Trophoblast cell (in vitro differentiated cells and primary cell): ENCODE data around the gene STON1.

ENCODE experiments used
- DNase-seq, 2 donors: peaks; one replicate each; pipeline ENCODE4 v3.0.0-alpha.2; 2016
- H2AFZ ChIP-seq: 2 replicates; pipeline ENCODE4 v1.6.1; 2013; ENCODE audit warnings: low read length, moderate library complexity, mild to moderate bottlenecking; ENCODE audit not compliant: insufficient read depth, poor library complexity
- H2AK5ac ChIP-seq: 2 replicates; pipeline ENCODE4 v1.6.1; 2013; ENCODE audit warnings: mild to moderate bottlenecking, low read length
- H2BK120ac ChIP-seq: 2 replicates; pipeline ENCODE4 v1.6.1; 2013; ENCODE audit warnings: low read length, mild to moderate bottlenecking, moderate library complexity; ENCODE audit not compliant: insufficient read depth, poor library complexity
- H2BK12ac ChIP-seq: 2 replicates; pipeline ENCODE4 v1.6.1; 2013; ENCODE audit warnings: mild to moderate bottlenecking, low read length, moderate library complexity
- H2BK5ac ChIP-seq: 2 replicates; pipeline ENCODE4 v1.6.1; 2013; ENCODE audit warnings: low read length, low read depth, moderate library complexity, mild to moderate bottlenecking; ENCODE audit not compliant: poor library complexity
- H3K14ac ChIP-seq: 2 replicates; pipeline ENCODE4 v1.6.1; 2013; ENCODE audit warnings: mild to moderate bottlenecking, low read length
- H3K18ac ChIP-seq: 2 replicates; pipeline ENCODE4 v1.6.1; 2013; ENCODE audit warnings: mild to moderate bottlenecking, low read length
- H3K23ac ChIP-seq: 2 replicates; pipeline ENCODE4 v1.6.1; 2013; ENCODE audit warnings: low read length
- H3K27ac ChIP-seq: 2 replicates; pipeline ENCODE4 v1.5.1; 2013; ENCODE audit warnings: low read depth, mild to moderate bottlenecking, inconsistent platforms, low read length, moderate library complexity
- H3K27me3 ChIP-seq: 2 replicates; pipeline ENCODE4 v1.6.1; 2013; ENCODE audit warnings: inconsistent platforms, mild to moderate bottlenecking, low read length, moderate library complexity; ENCODE audit not compliant: insufficient read depth
- H3K36me3 ChIP-seq, 2 experiments: 1 replicate in 1 of 2; 2 replicates in 1 of 2; pipeline ENCODE4 v1.6.1; 2013; ENCODE audit warnings: low read length in 2 of 2, mild to moderate bottlenecking in 2 of 2, moderate library complexity in 1 of 2; ENCODE audit not compliant: insufficient read depth in 2 of 2, control insufficient read depth in 1 of 2
- H3K4ac ChIP-seq: 2 replicates; pipeline ENCODE4 v1.6.1; 2013; ENCODE audit warnings: low read depth, mild to moderate bottlenecking, low read length, moderate library complexity
- H3K4me1 ChIP-seq, 2 experiments: 1 replicate in 1 of 2; 2 replicates in 1 of 2; pipeline ENCODE4 v1.6.1; 2013; ENCODE audit warnings: low read length in 2 of 2, mild to moderate bottlenecking in 2 of 2, moderate library complexity in 1 of 2; ENCODE audit not compliant: insufficient read depth in 2 of 2, control insufficient read depth in 1 of 2
- H3K4me2 ChIP-seq: 2 replicates; pipeline ENCODE4 v1.6.1; 2013; ENCODE audit warnings: inconsistent platforms, mild to moderate bottlenecking, low read length, moderate library complexity
- H3K4me3 ChIP-seq: 2 replicates; pipeline ENCODE4 v1.5.1; 2013; ENCODE audit warnings: mild to moderate bottlenecking, low read depth, low read length, inconsistent platforms
- H3K79me1 ChIP-seq: one replicate; pipeline ENCODE4 v1.6.1; 2013; ENCODE audit warnings: low read length
- H3K79me2 ChIP-seq: 2 replicates; pipeline ENCODE4 v1.6.1; 2013; ENCODE audit warnings: low read length, mild to moderate bottlenecking; ENCODE audit not compliant: control insufficient read depth, insufficient read depth, poor library complexity
- H3K9ac ChIP-seq: 2 replicates; pipeline ENCODE4 v1.6.1; 2013; ENCODE audit warnings: mild to moderate bottlenecking, low read length
- H3K9me3 ChIP-seq: 2 replicates; pipeline ENCODE4 v1.6.1; 2013; ENCODE audit warnings: low read depth, mild to moderate bottlenecking, control low read depth, inconsistent platforms, low read length; ENCODE audit not compliant: insufficient read depth
- H4K12ac ChIP-seq: 2 replicates; pipeline ENCODE4 v1.6.1; 2013; ENCODE audit warnings: low read depth, mild to moderate bottlenecking, low read length, moderate library complexity
- H4K8ac ChIP-seq: 2 replicates; pipeline ENCODE4 v1.6.1; 2013; ENCODE audit warnings: low read depth, mild to moderate bottlenecking, low read length, moderate library complexity
- H4K91ac ChIP-seq: one replicate; pipeline ENCODE4 v1.6.1; 2013; ENCODE audit warnings: low read depth, mild to moderate bottlenecking, low read length, moderate library complexity
- WGBS: extraction: QIAGEN DNeasy Blood & Tissue Kit; methylation state at CpG from one replicate; pipeline ENCODE4 v1.1.7; 2013; ENCODE audit warnings: missing lambda C conversion rate; ENCODE audit not compliant: insufficient read length, insufficient coverage; ENCODE audit errors: extremely low coverage; 5-methylcytosine and 5-hydroxymethylcytosine counted together

Gene STON1

GRCh38 chr2:48587560-48587959 is 57.6 kb downstream of the STON1 start:
- no peak overlapping the region for H3K4me3 ChIP-seq
- H3K4ac ChIP-seq: no peak overlapping the region
- peak overlapping the region; percentile 39 for H4K91ac ChIP-seq
- peaks cover 9% of the 10 kb centered on the region for H3K79me1 ChIP-seq
- H2AFZ ChIP-seq: no peak overlapping the region
- no CpG with 5 or more reads among the region's 5 CpGs for WGBS
- peaks cover 29% of the 10 kb centered on the region in 2 experiments for H3K4me1 ChIP-seq
- peak overlapping the region; percentile 26 for H2AK5ac ChIP-seq
- H3K18ac ChIP-seq: peak overlapping the region; percentile 59
- H4K8ac ChIP-seq: peak overlapping the region; percentile 58
- no peak overlapping the region for H3K9ac ChIP-seq
- peak overlapping the region; percentile 36 for H2BK120ac ChIP-seq
- DNase-seq: peak; percentile 95 to 99
- H3K79me2 ChIP-seq: peaks cover 2% of the 10 kb centered on the region
- H2BK12ac ChIP-seq: peak overlapping the region; percentile 84
- H3K14ac ChIP-seq: peak overlapping the region; percentile 32
- peak overlapping the region; percentile 74 for H3K27ac ChIP-seq
- H4K12ac ChIP-seq: no peak overlapping the region
- H3K36me3 ChIP-seq: peaks cover 0 to 2% of the 10 kb centered on the region in 2 experiments
- H3K27me3 ChIP-seq: no peaks in the 10 kb centered on the region
- no peaks in the 10 kb centered on the region for H3K9me3 ChIP-seq
- H3K4me2 ChIP-seq: peak overlapping the region; percentile 40
- peak overlapping the region; percentile 16 for H2BK5ac ChIP-seq
- H3K23ac ChIP-seq: no peak overlapping the region

- Histone ChIP-seq H4K91ac (peak overlapping the region; percentile 39), H2BK12ac (peak overlapping the region; percentile 84), H2BK120ac (peak overlapping the region; percentile 36), H3K9me3 (no peaks in the 10 kb centered on the region), H2BK5ac (peak overlapping the region; percentile 16), H2AK5ac (peak overlapping the region; percentile 26), H3K9ac (no peak overlapping the region), H3K23ac (no peak overlapping the region), H3K4me3 (no peak overlapping the region), H3K18ac (peak overlapping the region; percentile 59), H4K8ac (peak overlapping the region; percentile 58), H3K79me1 (peaks cover 9% of the 10 kb centered on the region), H3K4ac (no peak overlapping the region), H2AFZ (no peak overlapping the region), H3K4me2 (peak overlapping the region; percentile 40), H4K12ac (no peak overlapping the region), H3K79me2 (peaks cover 2% of the 10 kb centered on the region), H3K36me3 (peaks cover 0 to 2% of the 10 kb centered on the region in 2 experiments), H3K14ac (peak overlapping the region; percentile 32), H3K27ac (peak overlapping the region; percentile 74), H3K27me3 (no peaks in the 10 kb centered on the region), H3K4me1 (peaks cover 29% of the 10 kb centered on the region in 2 experiments)
- no CpG with 5 or more reads among the region's 3 CpGs for WGBS
- no peak for DNase-seq
Measured at GRCh38 chr2:48587961-48588360, 58.0 kb downstream of the STON1 start.

GRCh38 chr2:48588745-48589144 is 58.8 kb downstream of the STON1 start:
- peaks cover 29% of the 10 kb centered on the region in 2 experiments for H3K4me1 ChIP-seq
- H4K91ac ChIP-seq: no peak overlapping the region
- no peak overlapping the region for H2BK12ac ChIP-seq
- no peak overlapping the region for H3K4ac ChIP-seq
- no peaks in the 10 kb centered on the region for H3K27me3 ChIP-seq
- no peak overlapping the region for H4K8ac ChIP-seq
- H3K9ac ChIP-seq: no peak overlapping the region
- H2BK5ac ChIP-seq: no peak overlapping the region
- H3K36me3 ChIP-seq: peaks cover under 1 to 1% of the 10 kb centered on the region in 2 experiments
- H3K79me1 ChIP-seq: peaks cover 9% of the 10 kb centered on the region
- no peak overlapping the region for H2AK5ac ChIP-seq
- no peak overlapping the region for H3K23ac ChIP-seq
- DNase-seq: peak in 1 of 2 donors; percentile 72
- H2BK120ac ChIP-seq: no peak overlapping the region
- H3K4me3 ChIP-seq: no peak overlapping the region
- no peak overlapping the region for H4K12ac ChIP-seq
- H3K79me2 ChIP-seq: peaks cover 2% of the 10 kb centered on the region
- WGBS: no CpG with 5 or more reads among the region's 1 CpG
- no peak overlapping the region for H3K14ac ChIP-seq
- H3K9me3 ChIP-seq: no peaks in the 10 kb centered on the region
- no peak overlapping the region for H3K18ac ChIP-seq
- no peak overlapping the region for H2AFZ ChIP-seq
- no peak overlapping the region for H3K27ac ChIP-seq
- no peak overlapping the region for H3K4me2 ChIP-seq

- Histone ChIP-seq H3K4me2 (no peak overlapping the region), H2BK12ac (no peak overlapping the region), H3K36me3 (peaks cover 2 to 3% of the 10 kb centered on the region in 2 experiments), H3K9ac (no peak overlapping the region), H3K14ac (no peak overlapping the region), H3K27me3 (no peaks in the 10 kb centered on the region), H3K4ac (no peak overlapping the region), H2AFZ (no peak overlapping the region), H3K9me3 (no peaks in the 10 kb centered on the region), H4K12ac (no peak overlapping the region), H3K27ac (no peak overlapping the region), H3K23ac (no peak overlapping the region), H3K18ac (no peak overlapping the region), H4K8ac (no peak overlapping the region), H3K4me3 (no peak overlapping the region), H2AK5ac (no peak overlapping the region), H2BK5ac (no peak overlapping the region), H4K91ac (no peak overlapping the region), H3K79me2 (peaks cover 2% of the 10 kb centered on the region), H3K79me1 (peaks cover 9% of the 10 kb centered on the region), H2BK120ac (no peak overlapping the region), H3K4me1 (peaks cover 29% of the 10 kb centered on the region in 2 experiments)
- WGBS: no CpG with 5 or more reads among the region's 5 CpGs
- DNase-seq: peak; percentile 47 to 80
Measured at GRCh38 chr2:48589170-48589767, 59.3 kb downstream of the STON1 start.
